HG03196 (cell line): ENCODE results near the gene SIRT1.
"Not testable (repeated sequence)": the region's sequence is repeated elsewhere in the genome, so short reads cannot be mapped to it uniquely, and the experiment has no call there.

Experiments used
- ATAC-seq: cut with Tn5 transposase; IDR thresholded peaks from one replicate; pipeline ENCODE4 v1.9.1; 2021; ENCODE audit not compliant: unreplicated experiment

The SIRT1 gene

GRCh38 chr10:67875340-67876238 lies 8.9 kb upstream of the SIRT1 start:
- ATAC-seq: no peak

GRCh38 chr10:67877421-67877820 lies 7.0 kb upstream of the SIRT1 start:
- ATAC-seq: not testable (repeated sequence)

- no peak for ATAC-seq
Observed at GRCh38 chr10:67878133-67878532, 6.3 kb upstream of the SIRT1 start.

GRCh38 chr10:67883710-67884312 lies 645 bp upstream of the SIRT1 start:
- ATAC-seq: no peak

GRCh38 chr10:67884842-67885670 lies 600 bp downstream of the SIRT1 start:
- ATAC-seq: peak; percentile 60

- ATAC-seq: no peak
Observed at GRCh38 chr10:67893637-67894036, 9.2 kb downstream of the SIRT1 start.

- ATAC-seq: no peak
Observed at GRCh38 chr10:67903581-67903980, 19.1 kb downstream of the SIRT1 start.

- no peak for ATAC-seq
Observed at GRCh38 chr10:67912331-67912946, 28.0 kb downstream of the SIRT1 start.

- no peak for ATAC-seq
Observed at GRCh38 chr10:67914777-67915340, 30.4 kb downstream of the SIRT1 start.

GRCh38 chr10:67917169-67917568 lies 32.7 kb downstream of the SIRT1 start:
- ATAC-seq: no peak

- no peak for ATAC-seq
Observed at GRCh38 chr10:67917679-67918078, 33.2 kb downstream of the SIRT1 start.

GRCh38 chr10:67921065-67921464 lies 36.6 kb downstream of the SIRT1 start:
- ATAC-seq: no peak

GRCh38 chr10:67923551-67923950 lies 39.1 kb downstream of the SIRT1 start:
- no peak for ATAC-seq

GRCh38 chr10:67924136-67924535 lies 39.7 kb downstream of the SIRT1 start:
- no peak for ATAC-seq

GRCh38 chr10:67925449-67926005 lies 41.1 kb downstream of the SIRT1 start:
- no peak for ATAC-seq

GRCh38 chr10:67926951-67927350 lies 42.5 kb downstream of the SIRT1 start:
- no peak for ATAC-seq

GRCh38 chr10:67933199-67933598 lies 48.7 kb downstream of the SIRT1 start:
- ATAC-seq: no peak

- ATAC-seq: no peak
Observed at GRCh38 chr10:67934336-67934735, 49.9 kb downstream of the SIRT1 start.

- ATAC-seq: no peak
Observed at GRCh38 chr10:67935223-67935622, 50.8 kb downstream of the SIRT1 start.

- no peak for ATAC-seq
Observed at GRCh38 chr10:67936416-67936815, 52.0 kb downstream of the SIRT1 start.
